HL-60 (cell line): ENCODE measurements around the gene UBR4.

Source experiments
- DNase-seq, 2 experiments: peaks; one replicate each; pipeline ENCODE4 v3.0.0-alpha.2; 2010 to 2020; ENCODE audit warnings: low read depth in 1 of 2, low spot score in 1 of 2
- H3K27ac ChIP-seq: fragments of 250-450 bp; sonication (Bioruptor Pico); replicated peaks from 2 replicates; pipeline ENCODE4 v1.5.1; 2020; ENCODE audit warnings: mild to moderate bottlenecking, moderate library complexity
- H3K27me3 ChIP-seq: fragments of 250-450 bp; sonication (Bioruptor Pico); 2 replicates; pipeline ENCODE4 v1.5.1; 2021; ENCODE audit warnings: mild to moderate bottlenecking, moderate library complexity; ENCODE audit not compliant: insufficient read depth, poor library complexity, severe bottlenecking
- H3K4me3 ChIP-seq: replicated peaks from 2 replicates; pipeline ENCODE4 v1.5.1; 2011; ENCODE audit warnings: mild to moderate bottlenecking, control low read depth, low read length; ENCODE audit not compliant: insufficient read depth
- CTCF ChIP-seq: IDR thresholded peaks from one replicate; pipeline ENCODE4 v1.5.1; 2011; ENCODE audit warnings: low read length, control low read depth, inconsistent platforms; ENCODE audit not compliant: insufficient read depth
- GABPA ChIP-seq: IDR thresholded peaks from 2 replicates; pipeline ENCODE4 v1.6.1; 2012; ENCODE audit warnings: low read depth
- POLR2AphosphoS5 ChIP-seq: IDR thresholded peaks from 2 replicates; pipeline ENCODE4 v1.6.1; 2012; ENCODE audit warnings: low read depth
- REST ChIP-seq: IDR thresholded peaks from 2 replicates; pipeline ENCODE4 v1.6.1; 2012; ENCODE audit warnings: low read depth; ENCODE audit not compliant: insufficient replicate concordance
- SPI1 ChIP-seq: IDR thresholded peaks from 2 replicates; pipeline ENCODE4 v1.6.1; 2012; ENCODE audit warnings: low read depth, mild to moderate bottlenecking, borderline replicate concordance

Gene UBR4

GRCh38 chr1:19046972-19047731, 162.9 kb downstream of the UBR4 start:
- no peak overlapping the region for H3K27ac ChIP-seq
- H3K4me3 ChIP-seq = no peak overlapping the region
- no peak for DNase-seq
- H3K27me3 ChIP-seq = peaks cover 7% of the 10 kb centered on the region
- no peak for TF ChIP-seq SPI1
- TF ChIP-seq POLR2AphosphoS5 = no peak
- no peak for TF ChIP-seq GABPA
- no peak for TF ChIP-seq CTCF
- TF ChIP-seq REST = no peak

- no peak overlapping the region for H3K27ac ChIP-seq
- H3K27me3 ChIP-seq = peaks cover 7% of the 10 kb centered on the region
- TF ChIP-seq SPI1 = no peak
- TF ChIP-seq GABPA = no peak
- TF ChIP-seq POLR2AphosphoS5 = no peak
- no peak for TF ChIP-seq REST
- no peak for TF ChIP-seq CTCF
- no peak overlapping the region for H3K4me3 ChIP-seq
- no peak for DNase-seq
Observed at GRCh38 chr1:19045898-19046880, 163.9 kb downstream of the UBR4 start.

- Histone ChIP-seq H3K27me3 (peaks cover 5% of the 10 kb centered on the region), H3K4me3 (no peak overlapping the region), H3K27ac (no peak overlapping the region)
- DNase-seq = no peak
- TF ChIP-seq POLR2AphosphoS5 = no peak
- no peak for TF ChIP-seq CTCF
- TF ChIP-seq GABPA = no peak
- TF ChIP-seq SPI1 = no peak
- TF ChIP-seq REST = no peak
Observed at GRCh38 chr1:19044975-19045831, 164.9 kb downstream of the UBR4 start.
